K562 treated with DMSO at 1 percent for 48 hours (cell line): ENCODE results near the gene SPATA4. TPM values are rescaled to one million over a fixed set of nuclear protein-coding genes. Genes with fewer than 3 reads are reported as not detected.

Source experiments
- total RNA-seq: library from RNA; unstranded; fragments of 300-600 nt; gene quantifications from 2 replicates; pipeline ENCODE4 v1.2.3, GENCODE V29; 2022; ENCODE audit warnings: low replicate concordance; ENCODE audit errors: extremely low read depth

SPATA4 gene
- total RNA-seq: not detected in 2 replicates

DNA sequence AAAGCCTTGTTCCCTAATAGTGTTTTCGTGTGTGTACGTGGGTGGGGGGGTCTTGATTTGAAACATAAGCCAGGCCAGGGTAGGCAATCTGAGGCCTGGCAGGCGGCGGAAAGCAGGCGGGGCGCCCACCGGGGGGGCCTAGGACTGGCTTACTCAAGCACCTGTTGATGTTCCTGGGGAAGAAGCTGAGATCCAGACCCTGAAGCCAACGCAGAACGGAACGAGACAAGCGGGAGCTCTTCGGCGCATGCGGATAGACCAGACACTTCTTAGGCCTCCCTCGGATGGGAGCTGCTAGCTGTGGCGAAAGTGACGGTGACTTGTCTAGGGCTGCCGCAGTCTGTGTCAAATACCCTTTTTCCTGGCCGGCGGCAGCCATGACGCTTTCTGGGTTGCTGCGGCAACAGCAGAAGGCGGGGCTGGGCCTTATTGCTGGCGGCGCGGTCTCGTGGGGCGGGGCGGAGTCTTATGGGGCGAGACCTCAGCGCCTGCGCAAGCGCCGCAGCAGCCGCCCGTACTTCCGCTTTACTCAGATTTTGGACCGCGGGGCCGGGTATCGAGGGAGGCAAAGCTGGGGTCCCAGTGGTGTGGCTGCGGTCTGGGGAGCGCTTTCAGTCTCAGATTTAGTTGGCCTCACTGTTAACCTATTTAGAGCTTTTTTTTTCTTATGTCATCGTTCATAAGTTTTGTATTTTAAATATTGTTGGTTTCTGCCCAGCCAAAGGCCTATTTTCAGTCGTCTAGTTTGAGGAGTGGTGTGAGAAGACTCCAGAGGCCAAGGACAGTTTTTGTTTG is at the start of gene SPATA4:
Gene SPATA4, minus strand, starts transcription at position 402 of the 795 bp plus-strand sequence. Its CDS starts 23 bp downstream, at position 379.

Other genes with a start within 250 kb of the SPATA4 start
- gene WDR17, start 129.7 kb downstream of the SPATA4 start, total RNA-seq: not detected in 2 replicates
- gene ASB5, start 73.6 kb upstream of the SPATA4 start, total RNA-seq: not detected in 2 replicates
- not detected in 2 replicates for gene SPCS3, start 124.4 kb upstream of the SPATA4 start, total RNA-seq